Measurements from ENCODE around the gene PDE1A.
A peak's percentile ranks its signal among the peaks of the same experiment; 100 is the strongest.
"Not testable (repeated sequence)": the region's sequence is repeated elsewhere in the genome, so short reads cannot be mapped to it uniquely, and the experiment has no call there.

The PDE1A gene

GRCh38 chr2:182283512-182283911 is 143.3 kb downstream of the PDE1A start:
- no peaks in the 10 kb centered on the region for H3K36me3 ChIP-seq (replicated peaks)
- H3K27me3 ChIP-seq (replicated peaks), result no peaks in the 10 kb centered on the region
- H3K27ac ChIP-seq, result no peak overlapping the region
- DNase-seq, result no peak
- TF ChIP-seq CTCF (IDR thresholded peaks at IDR 0.05; ENCODE audit: low read depth, low read length, missing control alignments), result no peak
- in situ Hi-C loops (cut with HindIII; ENCODE audit: low pct_ligation_motif_present, low sequenced_read_pairs), result no loop called here
- no peak overlapping the region for H3K4me3 ChIP-seq (ENCODE audit: low read depth, low read length)

- Histone ChIP-seq H3K4me3 (ENCODE audit: low read depth, low read length) (no peak overlapping the region), H3K36me3 (replicated peaks) (no peaks in the 10 kb centered on the region), H3K27ac (no peak overlapping the region), H3K27me3 (replicated peaks) (no peaks in the 10 kb centered on the region)
- TF ChIP-seq CTCF (IDR thresholded peaks at IDR 0.05; ENCODE audit: low read depth, low read length, missing control alignments), result no peak
- no peak for DNase-seq
- in situ Hi-C loops (cut with HindIII; ENCODE audit: low pct_ligation_motif_present, low sequenced_read_pairs), result no loop called here
Observed at GRCh38 chr2:182281276-182281675, 145.6 kb downstream of the PDE1A start.

- no peak for TF ChIP-seq CTCF (IDR thresholded peaks at IDR 0.05; ENCODE audit: low read depth, low read length, missing control alignments)
- in situ Hi-C loops (cut with HindIII; ENCODE audit: low pct_ligation_motif_present, low sequenced_read_pairs), result no loop called here
- Histone ChIP-seq H3K4me3 (ENCODE audit: low read depth, low read length) (no peak overlapping the region), H3K27ac (no peak overlapping the region), H3K27me3 (replicated peaks) (no peaks in the 10 kb centered on the region), H3K36me3 (replicated peaks) (no peaks in the 10 kb centered on the region)
- peak; percentile 29 for DNase-seq
Observed at GRCh38 chr2:182280118-182280517, 146.7 kb downstream of the PDE1A start.

GRCh38 chr2:182276662-182277061 is 150.2 kb downstream of the PDE1A start:
- H3K27me3 ChIP-seq (replicated peaks); DNase-seq; H3K27ac ChIP-seq; H3K4me3 ChIP-seq (ENCODE audit: low read depth, low read length); in situ Hi-C loops (cut with HindIII; ENCODE audit: low pct_ligation_motif_present, low sequenced_read_pairs); H3K36me3 ChIP-seq (replicated peaks): not testable (repeated sequence)

GRCh38 chr2:182267971-182268370 is 158.9 kb downstream of the PDE1A start:
- in situ Hi-C loops (cut with HindIII; ENCODE audit: low pct_ligation_motif_present, low sequenced_read_pairs), result no loop called here
- Histone ChIP-seq H3K27me3 (replicated peaks) (no peaks in the 10 kb centered on the region), H3K27ac (no peak overlapping the region), H3K36me3 (replicated peaks) (no peaks in the 10 kb centered on the region), H3K4me3 (ENCODE audit: low read depth, low read length) (no peak overlapping the region)
- no peak for TF ChIP-seq CTCF (IDR thresholded peaks at IDR 0.05; ENCODE audit: low read depth, low read length, missing control alignments)
- DNase-seq, result no peak

- in situ Hi-C loops (cut with HindIII; ENCODE audit: low pct_ligation_motif_present, low sequenced_read_pairs), result no loop called here
- Histone ChIP-seq H3K4me3 (ENCODE audit: low read depth, low read length) (no peak overlapping the region), H3K27me3 (replicated peaks) (no peaks in the 10 kb centered on the region), H3K27ac (no peak overlapping the region), H3K36me3 (replicated peaks) (no peaks in the 10 kb centered on the region)
- no peak for DNase-seq
- TF ChIP-seq CTCF (IDR thresholded peaks at IDR 0.05; ENCODE audit: low read depth, low read length, missing control alignments), result no peak
Observed at GRCh38 chr2:182266909-182267308, 159.9 kb downstream of the PDE1A start.

Measured in brain microvascular endothelial cell (primary cell).